Calu3 (cell line): ENCODE measurements around the gene STK31. TPM values are rescaled to one million over a fixed set of nuclear protein-coding genes. Genes with fewer than 3 reads are reported as not detected.
A peak's percentile ranks its signal among the peaks of the same experiment; 100 is the strongest.
"Not testable (repeated sequence)": the region's sequence is repeated elsewhere in the genome, so short reads cannot be mapped to it uniquely, and the experiment has no call there.

Source experiments
- BruUV-seq: library from RNA; stranded (reverse); fragments of 400-500 nt; replicated peaks from 2 replicates; lab custom pipeline; 2021; lab: Mats Ljungman, UMichigan
- CTCF ChIA-PET: fragments of 300-600 bp; sonication (Branson Sonifier 250); formaldehyde crosslinking; loops from one replicate; lab custom pipeline; 2022; ENCODE audit warnings: antibody characterized with exemption; lab: Charles Lee
- DNase-seq: peaks from one replicate; pipeline ENCODE4 v3.0.0; 2022
- H3K27ac Mint-ChIP-seq: one replicate; pipeline ENCODE4 v1.8.0; 2022; ENCODE audit warnings: mixed read lengths; ENCODE audit not compliant: unreplicated experiment
- H3K27me3 Mint-ChIP-seq: one replicate; pipeline ENCODE4 v1.8.0; 2022; ENCODE audit warnings: mixed read lengths; ENCODE audit not compliant: unreplicated experiment
- H3K36me3 Mint-ChIP-seq: one replicate; pipeline ENCODE4 v1.8.0; 2022; ENCODE audit warnings: mild to moderate bottlenecking, moderate library complexity, mixed read lengths; ENCODE audit not compliant: insufficient read depth, unreplicated experiment
- H3K4me1 Mint-ChIP-seq: one replicate; pipeline ENCODE4 v1.8.0; 2022; ENCODE audit warnings: mild to moderate bottlenecking, low read depth, mixed read lengths; ENCODE audit not compliant: unreplicated experiment
- H3K4me3 Mint-ChIP-seq: one replicate; pipeline ENCODE4 v1.8.0; 2022; ENCODE audit warnings: mild to moderate bottlenecking, low read depth, moderate library complexity, mixed read lengths; ENCODE audit not compliant: unreplicated experiment
- H3K9me3 Mint-ChIP-seq: one replicate; pipeline ENCODE4 v1.8.0; 2022; ENCODE audit warnings: low read depth, mixed read lengths; ENCODE audit not compliant: unreplicated experiment
- CTCF ChIP-seq: fragments of 200-600 bp; IDR thresholded peaks from one replicate; pipeline ENCODE4 v1.8.0; 2022; ENCODE audit warnings: antibody characterized with exemption; ENCODE audit not compliant: unreplicated experiment
- intact Hi-C: fragments of 100-400 bp; cut with micrococcal nuclease; formaldehyde crosslinking; loops from one replicate; pipeline ENCODE4 v1.10.0; 2022; ENCODE audit not compliant: unreplicated experiment
- total RNA-seq: library from RNA; stranded (reverse); gene quantifications from 2 replicates; pipeline ENCODE4 v1.2.3, GENCODE V29; 2022

Gene STK31
- total RNA-seq, 1 experiment from 2014 or later: 1.7 TPM

GRCh38 chr7:23680414-23681405 is 29.3 kb upstream of the STK31 start:
- peak overlapping the region; percentile 94 for H3K4me3 Mint-ChIP-seq
- TSS peak; percentile 95 for BruUV-seq
- intact Hi-C loops: loop anchor here (5.0 kb wide), 1 partner anchor 83 kb away; the partner anchor contains the start of gene CCDC126
- peaks cover 37% of the 10 kb centered on the region for H3K4me1 Mint-ChIP-seq
- no peaks in the 10 kb centered on the region for H3K27me3 Mint-ChIP-seq
- peak; percentile 89 for DNase-seq
- peak overlapping the region; percentile 75 for H3K27ac Mint-ChIP-seq
- no peak for TF ChIP-seq CTCF
- H3K36me3 Mint-ChIP-seq: peaks cover 35% of the 10 kb centered on the region
- H3K9me3 Mint-ChIP-seq: no peaks in the 10 kb centered on the region
- CTCF ChIA-PET: interaction anchor here (0.5 to 1.7 kb wide), 7 partner anchors 13 to 372 kb away, joined by 3 to 4 read pairs (median 3); partner anchors contain the start of gene CCDC126

- Mint-ChIP-seq H3K4me3 (peak overlapping the region; percentile 30), H3K4me1 (peaks cover 54% of the 10 kb centered on the region), H3K27ac (peak overlapping the region; percentile 94), H3K36me3 (peaks cover 50% of the 10 kb centered on the region)
- DNase-seq, BruUV-seq, H3K9me3 Mint-ChIP-seq, H3K27me3 Mint-ChIP-seq: not testable (repeated sequence)
- CTCF ChIA-PET: interaction anchor here (0.5 to 1.0 kb wide), 2 partner anchors 42 to 184 kb away, joined by 3 read pairs; no protein-coding TSS in a partner anchor
- intact Hi-C loops: loop anchor here (5.0 kb wide), 1 partner anchor 87 kb away; the partner anchor contains the start of gene CCDC126
These were observed 26.0 kb upstream of the STK31 start for GRCh38 chr7:23684041-23684440.

- CTCF ChIA-PET: interaction anchor here (0.8 to 1.1 kb wide), 2 partner anchors 11 to 18 kb away, joined by 3 to 4 read pairs; no protein-coding TSS in a partner anchor
These were observed 24.3 kb upstream of the STK31 start for GRCh38 chr7:23685731-23686130.

GRCh38 chr7:23687011-23687410 is 23.0 kb upstream of the STK31 start:
- Mint-ChIP-seq H3K27ac (peak overlapping the region; percentile 87), H3K27me3 (no peaks in the 10 kb centered on the region), H3K4me3 (no peak overlapping the region), H3K9me3 (no peaks in the 10 kb centered on the region), H3K36me3 (peaks cover 30% of the 10 kb centered on the region), H3K4me1 (peaks cover 47% of the 10 kb centered on the region)
- intact Hi-C loops: loop anchor here (2.0 kb wide), 1 partner anchor 22 kb away; no protein-coding TSS in a partner anchor
- no TSS peak for BruUV-seq
- CTCF ChIA-PET: interaction anchor here (0.7 to 1.7 kb wide), 8 partner anchors 10 to 1773 kb away, joined by 3 to 8 read pairs (median 4); no protein-coding TSS in a partner anchor
- peak; percentile 43 for DNase-seq
- TF ChIP-seq CTCF: no peak

More at GRCh38 chr7:23685731-23686130, 24.3 kb upstream of the STK31 start:
- Mint-ChIP-seq H3K4me1 (peaks cover 47% of the 10 kb centered on the region), H3K9me3 (no peaks in the 10 kb centered on the region), H3K27me3 (no peaks in the 10 kb centered on the region), H3K36me3 (peaks cover 37% of the 10 kb centered on the region), H3K27ac (peak overlapping the region; percentile 94), H3K4me3 (peak overlapping the region; percentile 65)
- no peak for TF ChIP-seq CTCF
- intact Hi-C loops: loop anchor here (2.0 kb wide), 1 partner anchor 23 kb away; no protein-coding TSS in a partner anchor
- DNase-seq: peak; percentile 41
- no TSS peak for BruUV-seq
